Measurements from ENCODE around the gene ANKIB1. TPM values are rescaled to one million over a fixed set of nuclear protein-coding genes. Genes with fewer than 3 reads are reported as not detected.

ANKIB1 gene
- total and polyA plus RNA-seq, 2 experiments from 2014 or later, result 8.8 to 35.3 TPM

DNA sequence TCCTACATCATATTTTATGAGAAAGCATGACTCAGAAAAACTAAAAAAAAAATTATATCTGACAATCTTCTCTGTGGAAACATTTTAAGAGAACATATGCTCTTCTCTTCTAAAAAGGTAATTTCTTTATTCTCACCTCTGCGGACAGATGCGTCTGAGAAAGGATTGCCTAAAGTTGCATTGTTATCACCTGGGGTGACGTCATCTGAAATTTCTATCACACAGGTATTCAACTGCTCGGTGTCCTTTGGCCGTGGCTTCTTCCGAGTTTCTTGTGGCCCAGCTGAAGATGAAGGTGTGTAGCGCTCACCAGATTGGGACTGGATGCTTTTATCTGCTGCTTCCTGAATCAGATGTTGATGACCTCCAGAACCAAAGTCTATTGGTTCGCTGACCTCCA lies 187.2 kb downstream of the ANKIB1 start:
- Histone ChIP-seq H3K4me1 (ENCODE audit: insufficient read depth) (no peaks in the 10 kb centered on the region), H3K4me2 (no peak overlapping the region), H3K9me3 (ENCODE audit: low read depth) (no peaks in the 10 kb centered on the region), H3K79me2 (no peaks in the 10 kb centered on the region), H3K4me3 (no peak overlapping the region), H4K20me1 (ENCODE audit: insufficient read depth, poor library complexity, severe bottlenecking) (no peaks in the 10 kb centered on the region), H3K27ac (no peak overlapping the region), H3K27me3 (no peaks in the 10 kb centered on the region), H2AFZ (no peak overlapping the region), H3K9me2 (replicated peaks; ENCODE audit: insufficient read depth) (no peaks in the 10 kb centered on the region), H3K36me3 (replicated peaks; ENCODE audit: insufficient read depth, low read depth) (no peaks in the 10 kb centered on the region)
- WGBS (ENCODE audit: low lambda C conversion rate, missing lambda C conversion rate), result 96% methylated on average over 8 of the region's 8 CpGs
- DNase-seq (ENCODE audit: low spot score), result no peak
- TF ChIP-seq EZH2phosphoT487 (IDR thresholded peaks at IDR 0.05; ENCODE audit: low read depth, severe bottlenecking, unreplicated experiment), result no peak
- TF ChIP-seq EZH2 (IDR thresholded peaks at IDR 0.05; ENCODE audit: borderline replicate concordance), result no peak
- TF ChIP-seq, protein P1, sequence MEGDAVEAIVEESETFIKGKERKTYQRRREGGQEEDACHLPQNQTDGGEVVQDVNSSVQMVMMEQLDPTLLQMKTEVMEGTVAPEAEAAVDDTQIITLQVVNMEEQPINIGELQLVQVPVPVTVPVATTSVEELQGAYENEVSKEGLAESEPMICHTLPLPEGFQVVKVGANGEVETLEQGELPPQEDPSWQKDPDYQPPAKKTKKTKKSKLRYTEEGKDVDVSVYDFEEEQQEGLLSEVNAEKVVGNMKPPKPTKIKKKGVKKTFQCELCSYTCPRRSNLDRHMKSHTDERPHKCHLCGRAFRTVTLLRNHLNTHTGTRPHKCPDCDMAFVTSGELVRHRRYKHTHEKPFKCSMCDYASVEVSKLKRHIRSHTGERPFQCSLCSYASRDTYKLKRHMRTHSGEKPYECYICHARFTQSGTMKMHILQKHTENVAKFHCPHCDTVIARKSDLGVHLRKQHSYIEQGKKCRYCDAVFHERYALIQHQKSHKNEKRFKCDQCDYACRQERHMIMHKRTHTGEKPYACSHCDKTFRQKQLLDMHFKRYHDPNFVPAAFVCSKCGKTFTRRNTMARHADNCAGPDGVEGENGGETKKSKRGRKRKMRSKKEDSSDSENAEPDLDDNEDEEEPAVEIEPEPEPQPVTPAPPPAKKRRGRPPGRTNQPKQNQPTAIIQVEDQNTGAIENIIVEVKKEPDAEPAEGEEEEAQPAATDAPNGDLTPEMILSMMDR (IDR thresholded peaks at IDR 0.05; ENCODE audit: poor library complexity), result no peak

DNA sequence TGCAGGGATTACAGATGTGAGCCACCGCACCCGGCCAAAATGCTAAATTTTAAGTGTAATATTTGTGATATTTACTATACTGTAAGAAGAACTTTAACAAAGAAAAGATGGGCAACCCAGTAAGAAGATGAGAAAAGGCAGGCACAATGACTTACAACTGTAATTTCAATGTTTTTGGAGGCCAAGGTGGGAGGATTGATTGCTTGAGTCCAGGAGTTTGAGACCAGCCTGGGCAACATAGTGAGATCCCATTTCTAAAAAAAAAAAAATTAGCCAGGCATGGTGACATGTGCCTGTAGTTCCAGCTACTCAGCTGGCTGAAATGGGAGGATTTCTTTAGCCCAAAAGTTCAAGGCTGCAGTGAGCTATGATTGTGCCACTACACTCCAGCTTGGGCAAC lies 189.8 kb downstream of the ANKIB1 start:
- Histone ChIP-seq H3K4me3 (no peak overlapping the region), H3K36me3 (replicated peaks; ENCODE audit: insufficient read depth, low read depth) (no peaks in the 10 kb centered on the region), H2AFZ (no peak overlapping the region), H3K9me3 (ENCODE audit: low read depth) (no peaks in the 10 kb centered on the region), H3K27me3 (no peaks in the 10 kb centered on the region), H3K79me2 (no peaks in the 10 kb centered on the region), H3K4me2 (no peak overlapping the region), H4K20me1 (ENCODE audit: insufficient read depth, poor library complexity, severe bottlenecking) (no peaks in the 10 kb centered on the region), H3K27ac (no peak overlapping the region), H3K4me1 (ENCODE audit: insufficient read depth) (no peaks in the 10 kb centered on the region), H3K9me2 (replicated peaks; ENCODE audit: insufficient read depth) (no peaks in the 10 kb centered on the region)
- WGBS (ENCODE audit: low lambda C conversion rate, missing lambda C conversion rate), result 91% methylated on average over 2 of the region's 2 CpGs
- TF ChIP-seq, protein P1 (IDR thresholded peaks at IDR 0.05; ENCODE audit: poor library complexity), result no peak
- no peak for TF ChIP-seq EZH2 (IDR thresholded peaks at IDR 0.05; ENCODE audit: borderline replicate concordance)
- DNase-seq (ENCODE audit: low spot score), result no peak

DNA sequence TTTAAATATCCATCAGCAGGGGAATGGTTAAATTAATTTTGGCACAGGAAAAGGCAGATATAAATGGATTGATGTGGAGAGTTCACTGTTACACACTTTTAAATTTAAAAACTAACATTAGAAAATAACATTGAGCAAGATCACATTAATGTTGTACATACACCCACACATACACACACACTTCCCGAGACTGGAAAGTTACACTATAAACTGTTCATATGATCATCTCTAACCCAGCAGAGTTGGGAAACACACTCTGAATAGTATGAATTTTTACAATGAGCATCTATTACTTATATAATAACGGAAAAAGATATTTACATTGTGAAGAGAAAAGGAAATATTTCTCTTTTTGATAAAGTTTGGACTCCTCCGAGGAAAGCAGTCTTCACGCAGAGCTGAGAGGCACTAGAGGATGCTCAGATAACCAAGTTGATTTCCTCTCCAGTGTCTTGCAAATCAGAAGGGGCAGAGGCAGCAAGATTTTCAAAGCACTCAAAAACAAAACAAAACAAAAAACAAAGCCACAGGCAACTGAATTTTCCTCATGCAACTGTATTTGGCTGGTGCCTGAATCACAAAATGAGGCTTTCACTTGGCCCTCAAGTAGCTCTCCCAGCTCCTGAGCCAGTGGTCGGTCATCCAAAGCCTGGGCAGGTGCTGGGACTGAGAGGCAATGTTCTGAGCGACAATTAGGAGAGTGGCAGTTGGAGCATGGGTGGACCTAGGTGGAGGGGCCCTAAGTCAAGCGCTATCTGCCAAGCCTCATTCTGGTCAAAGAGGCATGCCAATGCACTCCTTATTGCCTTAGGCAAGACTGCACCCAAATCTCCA lies 191.1 kb downstream of the ANKIB1 start:
- no peak for DNase-seq (ENCODE audit: low spot score)
- Histone ChIP-seq H3K79me2 (no peaks in the 10 kb centered on the region), H3K4me3 (no peak overlapping the region), H2AFZ (no peak overlapping the region), H3K27ac (no peak overlapping the region), H3K27me3 (no peaks in the 10 kb centered on the region), H4K20me1 (ENCODE audit: insufficient read depth, poor library complexity, severe bottlenecking) (no peaks in the 10 kb centered on the region), H3K4me2 (no peak overlapping the region), H3K9me3 (ENCODE audit: low read depth) (no peaks in the 10 kb centered on the region), H3K4me1 (ENCODE audit: insufficient read depth) (no peaks in the 10 kb centered on the region), H3K9me2 (replicated peaks; ENCODE audit: insufficient read depth) (no peaks in the 10 kb centered on the region), H3K36me3 (replicated peaks; ENCODE audit: insufficient read depth, low read depth) (no peaks in the 10 kb centered on the region)
- no peak for TF ChIP-seq EZH2 (IDR thresholded peaks at IDR 0.05; ENCODE audit: borderline replicate concordance)
- TF ChIP-seq, protein P1 (IDR thresholded peaks at IDR 0.05; ENCODE audit: poor library complexity), result no peak
- TF ChIP-seq EZH2phosphoT487 (IDR thresholded peaks at IDR 0.05; ENCODE audit: low read depth, severe bottlenecking, unreplicated experiment), result no peak
- 77% methylated on average over 7 of the region's 7 CpGs for WGBS (ENCODE audit: low lambda C conversion rate, missing lambda C conversion rate)

Data from hepatocyte (in vitro differentiated cells).